ENCODE results near the gene SRSF4. TPM values are rescaled to one million over a fixed set of nuclear protein-coding genes. Genes with fewer than 3 reads are reported as not detected.

The SRSF4 gene
- total RNA-seq, 4 donors from 2014 or later, result 67.1 to 94.7 (median 85.2) TPM

- H3K27ac ChIP-seq, result no peak overlapping the region
Measured at GRCh38 chr1:29196863-29197589, 15.3 kb upstream of the SRSF4 start.

GRCh38 chr1:29195881-29196291 lies 14.2 kb upstream of the SRSF4 start:
- Histone ChIP-seq H3K27me3 (no peaks in the 10 kb centered on the region), H3K36me3 (peaks cover 0 to 6% of the 10 kb centered on the region in 2 donors), H3K4me3 (replicated peaks in 1 of 3) (no peak overlapping the region), H3K4me1 (peaks cover 0 to 10% of the 10 kb centered on the region in 2 donors), H3K27ac (peak overlapping the region in 1 of 3 donors; percentile 48), H3K9me3 (no peaks in the 10 kb centered on the region)
- peak; percentile 82 to 85 for DNase-seq
- WGBS, 2 donors, result 29 to 31% methylated on average over 8 of the region's 8 CpGs
- TF ChIP-seq, protein P1, sequence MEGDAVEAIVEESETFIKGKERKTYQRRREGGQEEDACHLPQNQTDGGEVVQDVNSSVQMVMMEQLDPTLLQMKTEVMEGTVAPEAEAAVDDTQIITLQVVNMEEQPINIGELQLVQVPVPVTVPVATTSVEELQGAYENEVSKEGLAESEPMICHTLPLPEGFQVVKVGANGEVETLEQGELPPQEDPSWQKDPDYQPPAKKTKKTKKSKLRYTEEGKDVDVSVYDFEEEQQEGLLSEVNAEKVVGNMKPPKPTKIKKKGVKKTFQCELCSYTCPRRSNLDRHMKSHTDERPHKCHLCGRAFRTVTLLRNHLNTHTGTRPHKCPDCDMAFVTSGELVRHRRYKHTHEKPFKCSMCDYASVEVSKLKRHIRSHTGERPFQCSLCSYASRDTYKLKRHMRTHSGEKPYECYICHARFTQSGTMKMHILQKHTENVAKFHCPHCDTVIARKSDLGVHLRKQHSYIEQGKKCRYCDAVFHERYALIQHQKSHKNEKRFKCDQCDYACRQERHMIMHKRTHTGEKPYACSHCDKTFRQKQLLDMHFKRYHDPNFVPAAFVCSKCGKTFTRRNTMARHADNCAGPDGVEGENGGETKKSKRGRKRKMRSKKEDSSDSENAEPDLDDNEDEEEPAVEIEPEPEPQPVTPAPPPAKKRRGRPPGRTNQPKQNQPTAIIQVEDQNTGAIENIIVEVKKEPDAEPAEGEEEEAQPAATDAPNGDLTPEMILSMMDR (IDR thresholded peaks at IDR 0.05), result no peak
- TF ChIP-seq POLR2A (IDR thresholded peaks at IDR 0.05), result no peak
- intact Hi-C loops (cut with DNase I), result no loop called here

More at GRCh38 chr1:29196863-29197589, 15.3 kb upstream of the SRSF4 start:
- no peak for TF ChIP-seq POLR2A (IDR thresholded peaks at IDR 0.05)
- TF ChIP-seq, protein P1 (IDR thresholded peaks at IDR 0.05), result no peak
- Histone ChIP-seq H3K4me3 (replicated peaks in 1 of 3) (no peak overlapping the region), H3K9me3 (no peaks in the 10 kb centered on the region), H3K36me3 (peaks cover 0 to 6% of the 10 kb centered on the region in 2 donors), H3K4me1 (peaks cover 5 to 16% of the 10 kb centered on the region in 2 donors), H3K27me3 (no peaks in the 10 kb centered on the region)
- no peak for DNase-seq
- intact Hi-C loops (cut with DNase I), result no loop called here
- 69 to 81% methylated on average over 7 of the region's 7 CpGs for WGBS, 2 donors

DNA sequence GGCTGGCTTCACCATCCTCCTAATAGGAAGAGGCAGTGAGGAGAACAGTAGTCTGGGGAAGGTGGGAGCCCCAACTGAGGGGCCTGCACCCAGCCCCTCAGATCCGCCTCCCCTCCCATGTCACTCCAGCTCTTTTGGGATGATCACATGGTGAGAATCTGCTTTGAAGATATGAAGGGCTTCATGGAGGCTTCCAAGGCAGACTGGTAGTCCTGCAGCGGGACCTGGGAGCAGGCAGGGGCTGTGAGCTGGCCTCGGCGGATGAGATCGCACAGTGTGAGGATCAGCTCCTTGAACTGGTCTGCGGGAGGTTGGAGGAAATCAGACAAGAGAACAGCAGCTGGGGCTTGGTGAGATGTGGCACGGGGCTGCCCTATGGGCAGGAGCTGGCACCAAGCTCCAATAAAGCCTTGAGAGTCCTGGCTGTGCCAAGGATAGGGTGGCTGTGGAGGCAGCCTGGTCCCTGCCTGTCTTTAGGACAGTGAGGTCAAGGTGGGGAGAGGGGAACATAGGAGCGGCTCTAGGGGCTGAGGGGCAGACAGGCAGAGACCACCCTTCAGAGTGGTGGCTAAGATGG lies 12.3 kb upstream of the SRSF4 start:
- no peaks in the 10 kb centered on the region for H3K9me3 ChIP-seq
- H3K4me3 ChIP-seq (replicated peaks in 1 of 3), result no peak overlapping the region
- DNase-seq, result no peak
- peaks cover 0 to 10% of the 10 kb centered on the region in 2 donors for H3K4me1 ChIP-seq
- TF ChIP-seq POLR2A (IDR thresholded peaks at IDR 0.05), result no peak
- TF ChIP-seq, protein P1 (IDR thresholded peaks at IDR 0.05), result no peak
- WGBS, 2 donors, result 97 to 99% methylated on average over 8 of the region's 8 CpGs
- no peaks in the 10 kb centered on the region for H3K36me3 ChIP-seq
- no peaks in the 10 kb centered on the region for H3K27me3 ChIP-seq
- intact Hi-C loops (cut with DNase I), result no loop called here
- H3K27ac ChIP-seq, result no peak overlapping the region

DNA sequence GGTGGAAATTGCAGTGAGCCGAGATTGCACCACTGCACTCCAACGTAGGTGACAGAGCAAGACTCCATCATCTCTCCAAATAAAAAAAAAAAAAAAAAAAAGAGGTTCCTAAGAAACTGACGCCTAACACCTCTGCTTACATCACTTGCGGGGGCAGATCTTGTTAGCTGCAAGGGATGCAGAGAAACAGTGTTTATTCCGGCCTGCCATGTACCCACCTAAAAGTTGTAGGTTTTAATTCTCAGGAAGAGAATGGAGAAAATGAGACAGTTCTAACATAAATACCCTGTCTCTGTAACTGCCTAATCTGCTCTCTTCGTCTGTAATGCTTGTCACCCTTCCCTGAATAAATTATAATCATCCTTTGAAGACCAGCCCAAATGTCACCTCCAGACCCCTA lies 9.0 kb upstream of the SRSF4 start:
- Histone ChIP-seq H3K27ac (no peak overlapping the region), H3K9me3 (no peaks in the 10 kb centered on the region), H3K27me3 (no peaks in the 10 kb centered on the region), H3K4me3 (replicated peaks in 1 of 3) (no peak overlapping the region), H3K4me1 (peaks cover 0 to under 1% of the 10 kb centered on the region in 2 donors), H3K36me3 (no peaks in the 10 kb centered on the region)
- no peak for DNase-seq
- 84 to 97% methylated on average over 6 of the region's 6 CpGs for WGBS, 2 donors
- intact Hi-C loops (cut with DNase I), result no loop called here
- TF ChIP-seq POLR2A (IDR thresholded peaks at IDR 0.05), result no peak
- TF ChIP-seq, protein P1 (IDR thresholded peaks at IDR 0.05), result no peak

GRCh38 chr1:29186707-29187106 lies 5.0 kb upstream of the SRSF4 start:
- WGBS, 2 donors, result 84 to 93% methylated on average over 1 of the region's 1 CpG
- H3K27ac ChIP-seq, result no peak overlapping the region
- H3K27me3 ChIP-seq, result no peaks in the 10 kb centered on the region
- no peaks in the 10 kb centered on the region for H3K36me3 ChIP-seq
- intact Hi-C loops (cut with DNase I), result no loop called here
- DNase-seq, result no peak
- TF ChIP-seq, protein P1 (IDR thresholded peaks at IDR 0.05), result no peak
- no peak for TF ChIP-seq POLR2A (IDR thresholded peaks at IDR 0.05)
- H3K4me1 ChIP-seq, result peaks cover 6 to 7% of the 10 kb centered on the region in 2 donors
- no peaks in the 10 kb centered on the region for H3K9me3 ChIP-seq
- H3K4me3 ChIP-seq (replicated peaks in 1 of 3), result no peak overlapping the region

All from thyroid gland (tissue), 4 donors.